Globus pallidus (tissue), 1 donor: ENCODE measurements around the gene NRTN.

Experiments used
- DNase-seq: peaks from one replicate; pipeline ENCODE4 v3.0.0-alpha.2; 2015; ENCODE audit warnings: low spot score

Gene NRTN

GRCh38 chr19:5790559-5791520 is 14.0 kb upstream of the NRTN start, which contains the start of gene DUS3L:
DUS3L (minus strand) TSS chr19:5791163; CDS start chr19:5791141, 22 bp downstream.
- peak; percentile 98 for DNase-seq

- DNase-seq = no peak
Observed at GRCh38 chr19:5792224-5792623, 12.6 kb upstream of the NRTN start.

- no peak for DNase-seq
Observed at GRCh38 chr19:5793188-5793587, 11.7 kb upstream of the NRTN start.

GRCh38 chr19:5795382-5795919 is 9.4 kb upstream of the NRTN start:
- DNase-seq = no peak

- no peak for DNase-seq
Observed at GRCh38 chr19:5798244-5798643, 6.6 kb upstream of the NRTN start.

- DNase-seq = no peak
Observed at GRCh38 chr19:5799247-5800241, 5.3 kb upstream of the NRTN start.

GRCh38 chr19:5800361-5801270 is 4.3 kb upstream of the NRTN start:
- no peak for DNase-seq

GRCh38 chr19:5801796-5802619 is 2.9 kb upstream of the NRTN start:
- DNase-seq = no peak

- no peak for DNase-seq
Observed at GRCh38 chr19:5803441-5803751, 1.5 kb upstream of the NRTN start.

- no peak for DNase-seq
Observed at GRCh38 chr19:5803752-5804515, 933 bp upstream of the NRTN start.

- no peak for DNase-seq
Observed at GRCh38 chr19:5805462-5806132, 730 bp downstream of the NRTN start.

- no peak for DNase-seq
Observed at GRCh38 chr19:5806133-5806489, 1.2 kb downstream of the NRTN start.

- no peak for DNase-seq
Observed at GRCh38 chr19:5806905-5807304, 2.0 kb downstream of the NRTN start.

GRCh38 chr19:5808120-5808816 is 3.4 kb downstream of the NRTN start:
- no peak for DNase-seq

GRCh38 chr19:5809053-5809452 is 4.2 kb downstream of the NRTN start:
- no peak for DNase-seq

GRCh38 chr19:5809469-5809868 is 4.6 kb downstream of the NRTN start:
- no peak for DNase-seq

- DNase-seq = no peak
Observed at GRCh38 chr19:5811117-5811516, 6.2 kb downstream of the NRTN start.

- DNase-seq = no peak
Observed at GRCh38 chr19:5814123-5814851, 9.4 kb downstream of the NRTN start.
